Activated CD8-positive, alpha-beta memory T cell treated with anti-CD3 and anti-CD28 coated beads, Interleukin-2, amount 50 U/mL, for 1 hour (primary cell): ENCODE measurements around the gene SEC24B.
"Not testable (repeated sequence)": the region's sequence is repeated elsewhere in the genome, so short reads cannot be mapped to it uniquely, and the experiment has no call there.

Experiments
- DNase-seq: peaks from one replicate; pipeline ENCODE4 v3.0.0-alpha.2; 2020; ENCODE audit errors: extremely low read depth

SEC24B gene

DNA sequence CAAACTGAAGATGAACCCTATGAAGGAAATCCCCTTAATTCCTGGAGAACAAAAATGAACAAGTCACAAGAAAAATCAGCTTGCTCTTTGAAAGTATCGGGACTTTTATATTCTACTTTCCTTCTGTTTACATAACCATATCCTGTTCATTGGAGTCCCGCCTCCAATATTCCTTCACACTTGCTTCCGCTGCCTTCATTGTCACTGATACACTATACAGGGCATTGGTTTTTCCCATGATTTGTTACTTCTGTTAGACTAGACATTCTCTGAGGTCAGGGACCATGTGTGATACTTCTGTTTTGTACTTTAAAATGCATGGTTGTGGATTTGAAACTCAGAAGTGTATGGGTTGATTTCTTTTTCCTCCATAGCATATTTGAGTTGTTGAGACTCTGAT lies 145.2 kb downstream of the SEC24B start:
- DNase-seq, result no peak

DNA sequence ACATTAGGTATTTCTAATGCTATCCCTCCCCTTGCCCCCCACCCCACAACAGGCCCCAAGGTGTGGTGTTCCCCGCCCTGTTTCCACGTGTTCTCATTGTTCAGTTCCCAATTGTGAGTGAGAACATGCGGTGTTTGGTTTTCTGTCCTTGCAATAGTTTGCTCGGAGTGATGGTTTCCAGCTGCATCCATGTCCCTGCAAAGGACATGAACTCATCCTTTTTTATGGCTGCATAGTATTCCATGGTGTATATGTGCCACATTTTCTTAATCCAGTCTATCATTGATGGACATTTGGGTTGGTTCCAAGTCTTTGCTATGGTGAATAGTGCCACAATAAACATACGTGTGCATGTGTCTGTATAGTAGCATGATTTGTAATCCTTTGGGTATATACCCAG lies 146.4 kb downstream of the SEC24B start:
- not testable (repeated sequence) for DNase-seq

DNA sequence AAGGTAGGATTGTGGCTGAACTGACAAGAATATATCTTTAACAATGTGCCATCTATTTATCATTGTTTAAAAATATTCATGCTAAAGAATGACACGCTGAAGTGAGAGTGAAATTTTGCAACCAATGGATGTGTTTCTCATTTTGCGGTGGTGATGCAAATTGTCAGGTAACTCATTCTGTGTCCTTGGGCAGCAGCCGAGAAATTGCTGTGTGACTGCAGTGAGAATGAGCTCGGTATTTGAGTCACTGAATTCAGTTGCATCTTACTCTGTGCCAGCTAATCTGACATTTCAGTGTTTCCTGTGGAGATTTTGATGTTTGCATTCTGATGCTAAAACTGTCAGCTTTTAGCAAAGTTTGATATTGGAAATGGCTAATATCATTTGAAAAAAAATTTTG lies 154.6 kb downstream of the SEC24B start:
- peak; percentile 8 for DNase-seq

DNA sequence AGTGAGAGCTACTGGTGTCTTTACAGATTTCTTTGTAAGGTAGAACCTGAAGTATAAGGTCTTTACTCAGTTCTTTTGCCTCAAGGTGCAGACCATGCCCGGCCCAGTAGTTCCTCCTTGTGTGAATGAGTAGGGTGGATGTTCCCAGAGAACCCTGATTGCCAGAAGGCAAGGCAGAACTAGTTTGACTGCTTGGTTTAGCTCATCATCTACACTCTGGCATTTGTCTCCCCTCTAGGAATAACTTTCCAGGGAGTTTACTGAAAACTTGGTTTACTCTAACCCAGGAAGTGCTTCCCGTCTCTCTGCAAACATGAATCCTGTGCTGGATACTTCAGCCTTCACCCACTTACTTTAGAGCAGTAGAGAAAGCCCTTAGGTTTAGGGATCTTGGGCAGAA lies 155.5 kb downstream of the SEC24B start:
- DNase-seq, result no peak

DNA sequence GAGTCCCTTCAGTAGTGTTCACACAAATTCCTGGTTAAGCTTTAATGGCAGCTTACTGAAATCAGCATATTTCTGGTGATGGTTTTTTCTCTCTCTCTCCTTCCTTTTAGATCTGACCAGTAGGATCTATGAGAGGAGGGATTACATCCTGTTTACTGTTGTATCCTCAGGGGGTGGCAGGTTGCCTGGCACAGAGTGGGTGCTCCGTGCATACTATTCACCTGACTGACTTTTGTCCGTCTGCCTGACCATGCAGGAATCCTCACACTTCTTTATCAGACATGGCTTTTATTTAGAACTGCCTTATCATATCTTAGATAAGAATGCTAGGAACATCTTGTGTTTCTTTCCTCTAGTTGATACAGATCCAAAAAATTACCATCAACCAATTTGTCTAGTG lies 156.0 kb downstream of the SEC24B start:
- DNase-seq, result no peak
